Measurements from ENCODE around the gene ATP6V1A. TPM values are rescaled to one million over a fixed set of nuclear protein-coding genes. Genes with fewer than 3 reads are reported as not detected.

ATP6V1A gene
- total and polyA plus RNA-seq, 2 of the 13 experiments (the other 11 are each of a cell fraction or from before 2014, with no cell fraction given), result 23.4 to 95.1 TPM

GRCh38 chr3:113736548-113737089 is 10.2 kb upstream of the ATP6V1A start (continued):
- peak; percentile 82 for TF ChIP-seq ZNF362 (CRISPR knock-in tag; IDR thresholded peaks at IDR 0.05; ENCODE audit: borderline replicate concordance)
- no peak for TF ChIP-seq ZNF124 (CRISPR knock-in tag; IDR thresholded peaks at IDR 0.05)
- TF ChIP-seq POLR2AphosphoS2 (IDR thresholded peaks at IDR 0.05; ENCODE audit: low read depth, low read length), result no peak
- TF ChIP-seq ZBTB25 (CRISPR knock-in tag; IDR thresholded peaks at IDR 0.05), result 0 out of 2 replicates have a peak, but pooled peaks have one; percentile 25
- no peak for TF ChIP-seq ATRX (CRISPR knock-in tag; IDR thresholded peaks at IDR 0.05; ENCODE audit: borderline replicate concordance)
- TF ChIP-seq STAG1 (CRISPR knock-in tag; IDR thresholded peaks at IDR 0.05), result peak; percentile 69
- TF ChIP-seq MEIS1 (CRISPR knock-in tag; IDR thresholded peaks at IDR 0.05; ENCODE audit: borderline replicate concordance), result no peak
- peak; percentile 83 for TF ChIP-seq RAD21 (CRISPR knock-in tag; IDR thresholded peaks at IDR 0.05)
- TF ChIP-seq FOXA3 (CRISPR knock-in tag; IDR thresholded peaks at IDR 0.05), result no peak
- TF ChIP-seq CAMTA2 (CRISPR knock-in tag; IDR thresholded peaks at IDR 0.05; ENCODE audit: borderline replicate concordance), result no peak
- TF ChIP-seq NR2C2 (CRISPR knock-in tag; IDR thresholded peaks at IDR 0.05; ENCODE audit: borderline replicate concordance), result peak; percentile 31; the same call in 1 of the 2 replicates
- 0 out of 2 replicates have a peak, but pooled peaks have one; percentile 35 for TF ChIP-seq ZNF121 (CRISPR knock-in tag; IDR thresholded peaks at IDR 0.05)
- TF ChIP-seq HMGXB4 (CRISPR knock-in tag; IDR thresholded peaks at IDR 0.05; ENCODE audit: borderline replicate concordance in 1 of 2, low read depth in 1 of 2), result 0 out of 4 replicates have a peak, but pooled peaks have one; percentile 21 to 37
- TF ChIP-seq HNF4A (CRISPR knock-in tag; IDR thresholded peaks at IDR 0.05), result peak; percentile 62; the same call in 1 of the 2 replicates
